Mesodermal cell (in vitro differentiated cells): ENCODE data around the gene SP6.
A peak's percentile ranks its signal among the peaks of the same experiment; 100 is the strongest.

Experiments
- H3K27ac ChIP-seq: 2 replicates; pipeline ENCODE4 v1.7.0; 2013; ENCODE audit warnings: mild to moderate bottlenecking, low read depth, low read length, moderate library complexity; ENCODE audit not compliant: severe bottlenecking
- H3K36me3 ChIP-seq: 2 replicates; pipeline ENCODE4 v1.7.1; 2013; ENCODE audit warnings: mild to moderate bottlenecking, low read length, moderate library complexity; ENCODE audit not compliant: control insufficient read depth, insufficient read depth
- H3K4me1 ChIP-seq: one replicate; pipeline ENCODE4 v1.7.1; 2013; ENCODE audit warnings: mild to moderate bottlenecking, low read length; ENCODE audit not compliant: insufficient read depth, control insufficient read depth, poor library complexity, severe bottlenecking
- H3K4me3 ChIP-seq: 2 replicates; pipeline ENCODE4 v1.7.0; 2013; ENCODE audit warnings: low read length, control low read depth, mild to moderate bottlenecking; ENCODE audit not compliant: insufficient read depth, poor library complexity, severe bottlenecking; ENCODE audit errors: extremely low read depth
- H3K9me3 ChIP-seq: 2 replicates; pipeline ENCODE4 v1.7.1; 2013; ENCODE audit warnings: mild to moderate bottlenecking, low read length, moderate library complexity; ENCODE audit not compliant: control insufficient read depth
- WGBS, 2 experiments: methylation state at CpG; one replicate each; pipeline ENCODE4 v1.1.5; 2013; ENCODE audit warnings: missing lambda C conversion rate in 2 of 2; ENCODE audit not compliant: insufficient coverage in 2 of 2; 5-methylcytosine and 5-hydroxymethylcytosine counted together

SP6 gene

DNA sequence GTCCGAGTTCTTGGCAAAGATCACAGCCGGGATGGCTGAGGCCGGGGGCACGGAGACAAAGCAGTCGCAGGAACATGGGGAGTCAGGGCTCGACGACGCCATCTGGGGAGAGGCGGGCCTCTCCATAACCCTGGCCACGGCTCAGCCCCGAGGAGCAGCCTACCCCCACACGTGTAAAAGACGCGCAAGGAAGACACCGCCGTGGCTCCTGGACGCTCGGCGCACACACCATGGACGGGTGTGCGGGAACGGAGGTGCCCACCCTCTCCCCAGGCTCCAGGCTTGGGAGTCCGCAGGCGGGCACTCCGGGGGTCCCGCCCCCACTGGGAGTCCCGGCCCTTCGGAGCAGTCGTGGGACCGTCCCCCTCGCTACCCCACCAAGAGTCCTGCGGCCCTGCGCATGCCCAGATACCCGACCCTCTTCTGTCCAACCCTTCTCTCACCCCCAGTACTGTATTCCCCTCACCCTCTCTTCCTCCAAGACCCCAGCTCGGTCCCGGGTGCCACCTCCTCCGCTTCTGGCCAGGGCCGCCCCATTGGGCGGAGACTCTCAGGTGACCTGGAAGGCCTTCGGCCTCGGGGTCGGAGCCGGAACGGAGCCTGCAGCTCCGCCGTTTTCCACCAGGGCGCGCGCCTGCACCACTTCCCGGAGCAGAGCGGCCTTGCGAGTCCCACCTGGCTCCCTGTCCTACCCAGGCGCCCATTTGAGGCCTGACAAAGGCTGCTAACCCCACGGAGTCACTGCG, 10.0 kb downstream of the SP6 start, which contains the start of gene SCRN2:
SCRN2 (minus strand) TSS at position 532 of the 746 bp plus-strand sequence; CDS start at position 102, 430 bp downstream.
- no peaks in the 10 kb centered on the region for H3K9me3 ChIP-seq
- peaks cover 26% of the 10 kb centered on the region for H3K36me3 ChIP-seq
- no peak within 1 kb of the TSS for H3K27ac ChIP-seq
- peaks cover 28% of the 10 kb centered on the region for H3K4me1 ChIP-seq
- peak within 1 kb of the TSS; percentile 67 for H3K4me3 ChIP-seq
- WGBS, 2 experiments: 1 to 2% methylated on average over 41 to 52 of the region's 55 CpGs

DNA sequence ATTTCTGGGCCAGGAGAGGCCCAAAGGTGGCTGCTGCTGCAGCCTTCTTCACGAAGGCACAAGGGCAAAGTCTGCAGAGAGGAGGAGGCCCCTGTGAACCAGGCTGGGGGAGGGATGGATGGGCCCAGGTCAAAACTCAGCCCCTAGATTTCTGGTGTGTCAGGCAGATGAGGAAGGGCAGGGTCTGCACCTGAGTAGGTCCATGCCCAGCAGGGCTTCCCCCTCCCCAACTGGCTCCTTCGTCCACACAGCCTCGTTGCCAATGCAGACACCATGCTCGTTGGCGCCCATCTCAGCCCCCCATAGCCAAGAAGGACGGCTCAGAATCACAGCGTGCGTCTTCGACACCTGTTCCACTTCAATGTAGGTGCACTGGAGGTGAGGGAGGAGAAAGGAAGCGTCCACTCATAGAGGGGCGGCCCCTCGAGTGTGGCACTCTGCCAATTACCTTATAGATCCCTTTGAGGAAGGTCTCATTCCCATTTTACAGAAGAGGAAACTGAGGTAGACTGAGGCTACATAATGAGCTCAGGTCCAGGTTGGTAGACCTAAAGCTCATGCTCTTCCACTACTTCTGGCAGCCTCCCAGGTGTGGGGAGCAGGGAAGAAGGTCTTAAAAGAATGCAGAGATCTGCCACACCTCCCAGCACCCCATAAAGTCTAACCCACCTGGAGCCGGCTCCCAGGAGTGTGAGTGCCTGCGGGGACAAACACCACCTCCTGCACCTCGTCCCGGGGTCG, 10.8 kb downstream of the SP6 start:
- H3K9me3 ChIP-seq: no peaks in the 10 kb centered on the region
- H3K36me3 ChIP-seq: peaks cover 31% of the 10 kb centered on the region
- peaks cover 21% of the 10 kb centered on the region for H3K4me1 ChIP-seq
- peak overlapping the region; percentile 67 for H3K4me3 ChIP-seq
- 55 to 62% methylated on average over 10 to 17 of the region's 17 CpGs for WGBS, 2 experiments
- no peak overlapping the region for H3K27ac ChIP-seq

DNA sequence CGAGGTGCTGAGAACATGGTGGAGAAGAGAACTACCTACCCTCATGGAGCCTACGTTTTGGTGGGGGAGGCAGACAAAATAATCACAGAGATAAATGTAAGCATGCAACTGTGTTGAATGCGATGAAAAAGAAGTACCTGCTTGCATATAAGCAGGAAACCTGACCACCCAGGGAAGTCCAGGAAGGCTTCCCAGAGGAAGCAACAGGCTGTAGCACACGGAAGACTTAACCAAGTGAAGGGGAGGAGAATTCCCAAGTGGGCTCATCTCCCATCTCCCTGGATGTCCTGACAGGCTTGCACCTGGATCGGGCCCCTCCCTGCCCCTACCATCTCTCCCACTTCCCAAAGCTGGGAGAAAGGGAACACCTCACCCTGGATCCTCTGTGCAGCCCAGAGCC, 11.9 kb downstream of the SP6 start:
- Histone ChIP-seq H3K27ac (no peak overlapping the region), H3K36me3 (peaks cover 31% of the 10 kb centered on the region), H3K4me1 (peaks cover 10% of the 10 kb centered on the region), H3K9me3 (no peaks in the 10 kb centered on the region), H3K4me3 (no peak overlapping the region)
- 94 to 100% methylated on average over 3 to 5 of the region's 5 CpGs for WGBS, 2 experiments

DNA sequence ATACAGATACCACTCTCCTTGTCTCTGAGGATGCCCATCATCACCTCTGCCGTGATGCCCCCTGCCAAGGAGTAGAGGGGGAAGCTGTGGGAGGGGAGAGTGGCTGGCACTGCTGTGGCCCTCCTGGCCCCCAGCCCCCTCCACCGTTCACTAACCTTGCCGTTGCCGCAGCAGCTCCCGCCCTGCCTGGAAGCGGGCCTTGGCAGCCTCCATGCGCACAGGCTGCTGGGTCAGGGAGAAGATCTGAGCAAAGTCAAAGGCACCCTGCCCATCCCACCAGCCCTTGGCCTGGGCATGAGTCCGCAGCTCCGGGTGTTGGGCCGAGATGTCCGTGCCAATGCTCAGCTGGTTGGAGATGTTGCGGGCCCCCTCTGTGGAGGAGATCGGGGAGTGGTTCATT, 12.3 kb downstream of the SP6 start:
- 96 to 99% methylated on average over 10 of the region's 13 CpGs for WGBS, 2 experiments
- Histone ChIP-seq H3K27ac (no peak overlapping the region), H3K4me3 (no peak overlapping the region)

DNA sequence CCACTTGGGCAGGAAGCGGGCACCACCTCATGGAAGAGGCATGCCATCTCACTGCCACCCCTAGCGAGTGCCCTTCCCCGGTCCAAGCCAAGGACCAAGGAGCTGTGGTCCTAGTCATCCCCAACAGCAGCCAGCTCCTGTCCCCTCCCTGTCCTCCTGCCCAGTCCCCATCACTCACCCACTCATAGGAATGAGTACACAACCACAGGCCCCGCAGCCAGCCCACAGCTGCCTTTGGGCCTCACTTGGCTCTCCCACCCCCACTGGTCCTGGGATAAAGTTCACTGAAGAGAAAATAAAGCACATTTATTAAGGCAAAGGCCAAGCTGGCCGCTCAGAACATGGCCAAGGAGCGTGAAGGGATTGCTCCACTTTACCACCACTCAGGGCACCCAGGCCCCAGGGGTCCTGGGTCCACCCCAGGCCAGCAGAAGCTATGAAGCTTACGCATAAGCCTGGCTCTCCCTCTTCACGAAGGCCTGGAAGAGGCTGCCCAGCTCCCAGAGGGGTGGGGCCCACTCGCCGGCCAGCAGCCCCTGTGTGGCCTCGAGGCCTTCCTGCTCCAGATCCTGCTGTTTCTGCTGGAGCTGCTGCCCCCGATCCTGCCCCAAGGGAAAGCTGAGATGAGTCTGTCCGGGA, 13.4 kb downstream of the SP6 start:
- WGBS, 2 experiments: 90 to 92% methylated on average over 12 of the region's 13 CpGs
- Histone ChIP-seq H3K4me3 (no peak overlapping the region), H3K4me1 (peaks cover 8% of the 10 kb centered on the region), H3K27ac (no peak overlapping the region), H3K36me3 (peaks cover 31% of the 10 kb centered on the region), H3K9me3 (no peaks in the 10 kb centered on the region)

More for the DNA sequence above, 12.3 kb downstream of the SP6 start:
- Histone ChIP-seq H3K36me3 (peaks cover 31% of the 10 kb centered on the region), H3K4me1 (peaks cover 8% of the 10 kb centered on the region), H3K9me3 (no peaks in the 10 kb centered on the region)

DNA sequence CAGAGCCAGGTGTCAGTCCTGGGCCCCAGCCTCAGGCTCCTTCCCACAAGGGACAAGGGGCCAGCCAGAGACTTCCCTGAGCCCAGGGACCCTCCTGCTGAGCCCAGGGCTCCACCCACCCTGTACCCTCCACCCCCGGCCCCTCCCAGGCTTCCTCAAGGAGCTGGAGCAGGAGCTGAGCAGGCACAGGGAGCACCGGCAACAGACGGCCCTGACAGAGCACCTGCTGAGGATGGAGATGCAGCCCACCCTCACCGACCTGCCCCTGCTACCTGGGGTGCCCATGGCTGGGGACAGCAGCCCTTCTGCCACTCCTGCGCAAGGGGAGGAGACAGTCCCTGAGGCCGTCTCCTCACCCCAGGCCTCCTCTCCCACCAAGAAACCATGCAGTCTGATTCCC, 14.4 kb downstream of the SP6 start:
- Histone ChIP-seq H3K9me3 (no peaks in the 10 kb centered on the region), H3K4me1 (peaks cover 14% of the 10 kb centered on the region), H3K27ac (no peak overlapping the region), H3K4me3 (no peak overlapping the region), H3K36me3 (peaks cover 31% of the 10 kb centered on the region)
- WGBS, 2 experiments: 74 to 91% methylated on average over 3 to 4 of the region's 6 CpGs

DNA sequence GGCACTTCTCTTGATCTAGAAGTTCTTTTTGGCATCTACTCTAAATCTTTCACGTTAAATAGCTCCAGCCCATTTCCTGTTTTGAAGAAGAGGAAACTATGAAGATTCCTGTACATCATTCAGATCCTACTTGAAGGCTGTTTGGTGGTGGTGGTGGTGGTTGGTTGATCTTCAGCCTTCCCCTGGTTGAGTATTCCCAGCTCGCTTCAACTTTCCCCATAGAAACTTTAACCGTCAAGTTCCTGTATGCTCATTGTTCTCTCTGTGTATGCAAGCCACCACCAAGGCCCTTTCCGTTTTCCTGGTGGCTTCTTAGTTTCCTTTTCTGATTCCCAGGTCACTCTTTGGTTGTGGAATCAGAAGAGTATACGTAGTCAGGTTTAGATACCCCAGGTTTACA, 16.2 kb downstream of the SP6 start:
- no peaks in the 10 kb centered on the region for H3K9me3 ChIP-seq
- no peak overlapping the region for H3K27ac ChIP-seq
- peaks cover 34% of the 10 kb centered on the region for H3K36me3 ChIP-seq
- WGBS, 2 experiments: 90% methylated on average over 1 of the region's 5 CpGs; no CpG with 5 or more reads in 1 of the 2 experiments
- H3K4me3 ChIP-seq: no peak overlapping the region
- peaks cover 15% of the 10 kb centered on the region for H3K4me1 ChIP-seq

DNA sequence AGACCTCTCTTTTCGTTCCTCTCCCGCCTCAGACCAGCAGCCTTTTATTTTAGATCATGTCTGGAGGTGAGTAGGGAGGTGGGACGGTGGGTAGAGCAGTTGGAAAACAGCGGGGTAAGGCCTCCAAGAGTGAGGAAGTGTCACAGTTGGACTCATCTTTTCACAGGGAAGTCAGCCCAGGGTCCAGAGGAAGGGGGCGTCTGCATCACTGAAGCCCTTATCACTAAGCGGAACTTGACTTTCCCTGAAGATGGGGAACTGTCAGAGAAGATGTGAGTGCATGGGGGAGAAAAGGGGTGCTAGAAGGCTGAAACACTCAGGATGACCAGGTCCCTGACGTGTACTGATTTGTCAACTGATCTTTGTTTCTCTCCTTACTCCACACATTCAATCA, 19.0 kb downstream of the SP6 start:
- H3K4me3 ChIP-seq: peak overlapping the region; percentile 65
- WGBS, 2 experiments: 33 to 45% methylated on average over 3 of the region's 7 CpGs
- H3K36me3 ChIP-seq: peaks cover 33% of the 10 kb centered on the region
- peaks cover 12% of the 10 kb centered on the region for H3K4me1 ChIP-seq
- H3K27ac ChIP-seq: peak overlapping the region; percentile 39
- H3K9me3 ChIP-seq: no peaks in the 10 kb centered on the region

DNA sequence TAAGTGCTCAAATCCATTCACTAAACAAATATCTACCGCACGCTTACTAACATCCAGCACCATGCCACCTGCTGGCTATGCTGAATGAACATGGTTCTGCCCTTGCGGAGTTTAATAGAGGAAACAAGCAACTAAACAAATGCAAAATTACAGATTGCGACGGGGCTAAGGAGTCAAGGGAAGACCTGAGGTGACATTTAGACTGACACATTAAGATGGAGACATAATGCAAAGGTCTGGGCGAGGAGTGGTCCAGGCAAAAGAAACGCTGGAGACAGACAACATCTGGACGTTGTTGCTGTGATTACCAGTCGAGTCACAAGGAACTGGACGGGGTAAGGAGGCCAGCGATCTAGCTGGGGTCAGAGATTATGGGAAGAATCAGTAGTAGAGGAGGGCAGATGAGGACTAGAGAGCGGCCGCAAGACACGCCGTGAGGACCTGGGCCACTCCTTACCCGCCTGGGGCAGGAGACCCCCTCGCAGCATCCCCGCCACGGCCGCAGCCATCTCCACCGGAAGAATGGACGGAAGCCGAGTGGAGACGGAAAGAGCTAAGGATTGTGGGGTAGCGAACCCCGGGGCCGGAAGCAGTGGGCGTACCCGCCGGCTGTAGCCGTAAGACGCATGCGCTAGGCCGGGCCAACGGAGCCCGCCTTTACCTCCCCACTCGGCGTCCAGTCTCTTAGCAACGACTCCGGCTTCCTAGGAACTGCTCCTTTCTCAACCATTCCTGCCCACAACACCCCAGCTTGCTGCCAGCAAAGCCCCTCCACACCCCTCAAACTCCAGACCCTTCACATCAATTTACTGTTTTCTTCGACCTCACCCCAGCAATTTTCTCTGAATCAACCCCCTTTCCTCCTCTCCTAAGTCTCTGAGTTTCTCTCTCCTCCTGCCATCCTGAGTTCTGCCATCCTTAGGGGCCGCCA, 19.7 kb downstream of the SP6 start, which contains the start of the genes LRRC46 and MRPL10:
LRRC46 (plus strand) TSS at position 668 of the 931 bp plus-strand sequence. CDS start 320 bp downstream, outside the sequence.
MRPL10 (minus strand) TSS at position 539 of the 931 bp plus-strand sequence; CDS start at position 509, 30 bp downstream.
- peak within 1 kb of the TSS; percentile 39 for H3K27ac ChIP-seq

More for the DNA sequence above, 19.7 kb downstream of the SP6 start, which contains the start of the genes LRRC46 and MRPL10:
- Histone ChIP-seq H3K36me3 (peaks cover 35% of the 10 kb centered on the region), H3K4me3 (peak within 1 kb of the TSS; percentile 65), H3K4me1 (peaks cover 12% of the 10 kb centered on the region), H3K9me3 (no peaks in the 10 kb centered on the region)
- WGBS, 2 experiments: 0 to 1% methylated on average over 30 to 33 of the region's 42 CpGs
